H7 (cell line): ENCODE data around the gene IFI6. TPM values are rescaled to one million over a fixed set of nuclear protein-coding genes. Genes with fewer than 3 reads are reported as not detected.
"Not testable (repeated sequence)": the region's sequence is repeated elsewhere in the genome, so short reads cannot be mapped to it uniquely, and the experiment has no call there.

Experiments used
- DNase-seq: peaks from one replicate; pipeline ENCODE4 v3.0.0; 2012
- H3K27me3 ChIP-seq: 2 replicates; pipeline ENCODE4 v1.6.0; 2011; ENCODE audit warnings: mild to moderate bottlenecking, low read length; ENCODE audit not compliant: control insufficient read depth, insufficient read depth
- H3K36me3 ChIP-seq: replicated peaks from 2 replicates; pipeline ENCODE4 v1.5.1; 2011; ENCODE audit warnings: low read length; ENCODE audit not compliant: control insufficient read depth, insufficient read depth
- H3K4me3 ChIP-seq: 2 replicates; pipeline ENCODE4 v1.5.1; 2011; ENCODE audit warnings: low read depth, mild to moderate bottlenecking, control low read depth, low read length, moderate library complexity; ENCODE audit not compliant: insufficient read depth
- total RNA-seq: library from RNA; depleted of rRNA; stranded (reverse); fragments of >200 nt; shearing (Covaris generic); gene quantifications from 2 replicates; pipeline ENCODE4 v1.2.3, GENCODE V29; 2014

IFI6 gene
- total RNA-seq, 1 experiment from 2014 or later = 3.3 TPM

GRCh38 chr1:27650171-27650538 is 21.8 kb downstream of the IFI6 start:
- no peaks in the 10 kb centered on the region; the same call in 1 of the 2 replicates for H3K27me3 ChIP-seq
- DNase-seq = no peak
- no peak overlapping the region for H3K4me3 ChIP-seq
- H3K36me3 ChIP-seq = no peaks in the 10 kb centered on the region

GRCh38 chr1:27649306-27649635 is 22.7 kb downstream of the IFI6 start:
- no peak overlapping the region for H3K4me3 ChIP-seq
- H3K27me3 ChIP-seq = no peaks in the 10 kb centered on the region; the same call in 1 of the 2 replicates
- H3K36me3 ChIP-seq = no peaks in the 10 kb centered on the region
- DNase-seq = no peak

GRCh38 chr1:27648602-27649305 is 23.2 kb downstream of the IFI6 start:
- no peak for DNase-seq
- Histone ChIP-seq H3K27me3 (no peaks in the 10 kb centered on the region; the same call in 1 of the 2 replicates), H3K36me3 (no peaks in the 10 kb centered on the region), H3K4me3 (no peak overlapping the region)

- Histone ChIP-seq H3K4me3 (no peak overlapping the region), H3K36me3 (no peaks in the 10 kb centered on the region), H3K27me3 (no peaks in the 10 kb centered on the region; the same call in 1 of the 2 replicates)
- DNase-seq = no peak
Measured at GRCh38 chr1:27647328-27647727, 24.7 kb downstream of the IFI6 start.

- no peak for DNase-seq
- Histone ChIP-seq H3K36me3 (no peaks in the 10 kb centered on the region), H3K4me3 (no peak overlapping the region), H3K27me3 (no peaks in the 10 kb centered on the region; the same call in 1 of the 2 replicates)
Measured at GRCh38 chr1:27646676-27647075, 25.3 kb downstream of the IFI6 start.

GRCh38 chr1:27645071-27645415 is 26.9 kb downstream of the IFI6 start:
- H3K36me3 ChIP-seq = no peaks in the 10 kb centered on the region
- no peak overlapping the region for H3K4me3 ChIP-seq
- H3K27me3 ChIP-seq = no peaks in the 10 kb centered on the region; the same call in 1 of the 2 replicates
- no peak for DNase-seq

GRCh38 chr1:27644369-27645070 is 27.5 kb downstream of the IFI6 start:
- Histone ChIP-seq H3K4me3 (no peak overlapping the region), H3K27me3 (no peaks in the 10 kb centered on the region; the same call in 1 of the 2 replicates), H3K36me3 (no peaks in the 10 kb centered on the region)
- no peak for DNase-seq

GRCh38 chr1:27643600-27644368 is 28.2 kb downstream of the IFI6 start:
- peak; percentile 84 for DNase-seq
- H3K4me3 ChIP-seq = no peak overlapping the region
- no peaks in the 10 kb centered on the region for H3K36me3 ChIP-seq
- H3K27me3 ChIP-seq = no peaks in the 10 kb centered on the region; the same call in 1 of the 2 replicates

- not testable (repeated sequence) for H3K4me3 ChIP-seq, H3K27me3 ChIP-seq, DNase-seq, H3K36me3 ChIP-seq
Measured at GRCh38 chr1:27640514-27640913, 31.5 kb downstream of the IFI6 start.

GRCh38 chr1:27638805-27639204 is 33.2 kb downstream of the IFI6 start:
- Histone ChIP-seq H3K36me3 (no peaks in the 10 kb centered on the region), H3K27me3 (peaks cover 19% of the 10 kb centered on the region), H3K4me3 (no peak overlapping the region)
- DNase-seq = no peak

GRCh38 chr1:27638047-27638734 is 33.8 kb downstream of the IFI6 start:
- no peak overlapping the region for H3K4me3 ChIP-seq
- H3K27me3 ChIP-seq = peaks cover 25% of the 10 kb centered on the region
- H3K36me3 ChIP-seq = no peaks in the 10 kb centered on the region
- DNase-seq = no peak

- Histone ChIP-seq H3K4me3 (no peak overlapping the region), H3K36me3 (no peaks in the 10 kb centered on the region), H3K27me3 (peaks cover 26% of the 10 kb centered on the region)
- no peak for DNase-seq
Measured at GRCh38 chr1:27635396-27636142, 36.4 kb downstream of the IFI6 start.

GRCh38 chr1:27634985-27635367 is 37.0 kb downstream of the IFI6 start, which contains the start of gene FGR:
TSS of gene FGR (minus strand) at chr1:27635185. CDS start at chr1:27623916, 11,269 bp downstream.
- H3K27me3 ChIP-seq = peaks cover 26% of the 10 kb centered on the region
- peak; percentile 76 for DNase-seq
- no peaks in the 10 kb centered on the region for H3K36me3 ChIP-seq

More at GRCh38 chr1:27634985-27635367, 37.0 kb downstream of the IFI6 start, which contains the start of gene FGR:
- peak within 1 kb of the TSS; percentile 64 for H3K4me3 ChIP-seq
